Caco-2 (cell line): ENCODE data around the gene PLK5. TPM values are rescaled to one million over a fixed set of nuclear protein-coding genes. Genes with fewer than 3 reads are reported as not detected.
A peak's percentile ranks its signal among the peaks of the same experiment; 100 is the strongest.

Experiments
- BruUV-seq: library from RNA; stranded (reverse); fragments of 400-500 nt; replicated peaks from 2 replicates; lab custom pipeline; 2021; lab: Mats Ljungman, UMichigan
- CTCF ChIA-PET: fragments of 300-600 bp; sonication (Branson Sonifier 250); formaldehyde crosslinking; loops from one replicate; lab custom pipeline; 2022; ENCODE audit warnings: antibody characterized with exemption; lab: Charles Lee
- POLR2A ChIA-PET: fragments of 300-600 bp; sonication (Branson Sonifier 250); formaldehyde crosslinking; loops from one replicate; lab custom pipeline; 2022; ENCODE audit warnings: antibody characterized with exemption; lab: Charles Lee
- DNase-seq, 2 experiments: peaks; one replicate each; pipeline versions ENCODE4 v3.0.0 to v3.0.0-alpha.2; 2020 to 2022
- H3K27me3 ChIP-seq: replicated peaks from 2 replicates; pipeline ENCODE4 v1.6.0; 2011; ENCODE audit warnings: low read length; ENCODE audit not compliant: control insufficient read depth, insufficient read depth
- H3K36me3 ChIP-seq: 2 replicates; pipeline ENCODE4 v1.5.1; 2011; ENCODE audit warnings: low read length; ENCODE audit not compliant: control insufficient read depth, insufficient read depth
- H3K4me1 ChIP-seq: fragments of 250-450 bp; sonication (Bioruptor Pico); 2 replicates; pipeline ENCODE4 v1.5.1; 2020; ENCODE audit warnings: mild to moderate bottlenecking
- H3K4me3 ChIP-seq: 2 replicates; pipeline ENCODE4 v1.5.1; 2011; ENCODE audit warnings: low read depth, mild to moderate bottlenecking, control low read depth, low read length
- H3K9me3 ChIP-seq: fragments of 250-450 bp; sonication (Bioruptor Pico); 2 replicates; pipeline ENCODE4 v1.5.1; 2020; ENCODE audit warnings: mild to moderate bottlenecking, moderate library complexity
- H3K27ac Mint-ChIP-seq: one replicate; pipeline ENCODE4 v1.8.0; 2022; ENCODE audit warnings: mixed read lengths; ENCODE audit not compliant: unreplicated experiment
- H3K27me3 Mint-ChIP-seq: one replicate; pipeline ENCODE4 v1.8.0; 2022; ENCODE audit warnings: mixed read lengths; ENCODE audit not compliant: insufficient read depth, unreplicated experiment
- H3K36me3 Mint-ChIP-seq: one replicate; pipeline ENCODE4 v1.8.0; 2022; ENCODE audit warnings: mild to moderate bottlenecking, mixed read lengths; ENCODE audit not compliant: insufficient read depth, unreplicated experiment
- H3K4me1 Mint-ChIP-seq: one replicate; pipeline ENCODE4 v1.8.0; 2022; ENCODE audit warnings: low read depth, mixed read lengths; ENCODE audit not compliant: unreplicated experiment
- H3K4me3 Mint-ChIP-seq: one replicate; pipeline ENCODE4 v1.8.0; 2022; ENCODE audit warnings: mild to moderate bottlenecking, moderate library complexity, mixed read lengths; ENCODE audit not compliant: unreplicated experiment
- H3K9me3 Mint-ChIP-seq: one replicate; pipeline ENCODE4 v1.8.0; 2022; ENCODE audit warnings: mixed read lengths; ENCODE audit not compliant: unreplicated experiment
- CTCF ChIP-seq, 2 experiments: fragments of 200-600 bp in 1 of 2; IDR thresholded peaks; 1 replicate in 1 of 2; 2 replicates in 1 of 2; pipeline versions ENCODE4 v1.5.1 to v1.8.0; 2011 to 2022; ENCODE audit warnings: antibody characterized with exemption in 1 of 2, control low read depth in 1 of 2, inconsistent platforms in 1 of 2, low read depth in 1 of 2, low read length in 1 of 2, mild to moderate bottlenecking in 1 of 2, moderate library complexity in 1 of 2; ENCODE audit not compliant: insufficient read depth in 1 of 2, severe bottlenecking in 1 of 2, unreplicated experiment in 1 of 2
- intact Hi-C: fragments of 100-400 bp; cut with micrococcal nuclease; formaldehyde crosslinking; loops from one replicate; pipeline ENCODE4 v1.10.0; 2022; ENCODE audit not compliant: unreplicated experiment
- total RNA-seq: library from RNA; stranded (reverse); gene quantifications from 2 replicates; pipeline ENCODE4 v1.2.3, GENCODE V29; 2022

Gene PLK5
- total RNA-seq, 1 experiment from 2014 or later, result not detected

DNA sequence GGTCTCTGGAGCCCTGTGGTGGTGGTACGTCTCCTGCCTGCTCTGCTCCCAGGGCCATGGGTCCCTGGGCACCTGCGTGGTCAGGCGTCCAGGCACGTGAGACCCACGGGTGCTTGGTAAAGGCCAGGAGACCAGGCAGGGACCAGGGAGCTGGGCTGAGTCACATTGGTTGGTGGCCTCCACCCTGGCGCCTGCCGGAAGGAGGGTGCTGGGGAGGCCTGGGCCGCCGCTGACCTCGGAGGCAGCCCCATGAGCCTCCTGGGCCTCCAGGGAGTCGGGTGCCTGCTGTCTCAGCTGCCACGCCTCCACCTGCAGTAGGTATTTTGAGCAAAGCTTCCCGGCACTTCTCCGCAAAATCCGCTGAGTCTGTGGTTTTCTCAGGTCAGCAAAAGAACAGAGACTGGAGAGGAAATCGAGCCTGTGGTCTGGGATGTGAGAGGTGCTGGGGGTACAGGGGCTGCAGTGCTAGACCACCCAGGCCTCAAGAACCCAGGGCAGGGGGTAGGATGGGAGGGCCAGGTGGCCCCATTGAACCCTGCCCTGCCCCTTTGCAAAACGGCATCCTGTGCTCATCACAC, 3.6 kb upstream of the PLK5 start:
- DNase-seq, result peak in 1 of 2 experiments; percentile 34
- CTCF ChIA-PET, result no interaction called here

DNA sequence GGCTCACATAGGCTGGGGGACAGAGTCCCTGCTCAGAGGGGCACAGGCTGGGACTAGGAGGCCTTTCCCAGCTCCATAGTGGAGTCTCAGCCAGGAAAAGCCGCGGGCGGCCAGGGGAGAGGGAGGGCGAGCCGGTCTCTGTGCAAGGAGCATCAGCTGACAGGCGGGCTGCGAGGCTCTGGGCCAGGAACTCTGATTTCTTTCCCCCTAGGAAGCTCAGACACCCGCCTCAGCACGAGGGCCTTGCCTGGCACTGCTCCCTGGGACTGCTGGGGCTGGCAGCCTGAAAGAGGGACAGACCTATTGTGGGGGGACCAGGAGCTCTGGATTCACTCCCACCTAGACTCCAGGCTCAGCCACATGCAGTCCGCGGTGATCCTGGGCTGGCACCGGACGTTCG, 2.2 kb upstream of the PLK5 start:
- H3K9me3 Mint-ChIP-seq, result no peaks in the 10 kb centered on the region
- intact Hi-C loops, result no loop called here
- no peak for TF ChIP-seq CTCF (IDR thresholded peaks at IDR 0.05; ENCODE audit: insufficient read depth in 1 of 2, low read depth in 1 of 2, low read length in 1 of 2, severe bottlenecking in 1 of 2, unreplicated experiment in 1 of 2)
- H3K9me3 ChIP-seq, result no peaks in the 10 kb centered on the region
- peaks cover 14% of the 10 kb centered on the region for H3K27me3 Mint-ChIP-seq
- peaks cover 3% of the 10 kb centered on the region for H3K27me3 ChIP-seq
- peaks cover 6% of the 10 kb centered on the region for H3K36me3 Mint-ChIP-seq
- H3K4me1 ChIP-seq, result no peaks in the 10 kb centered on the region
- no peak overlapping the region for H3K4me3 Mint-ChIP-seq
- no peak overlapping the region for H3K4me3 ChIP-seq
- no TSS peak for BruUV-seq
- H3K36me3 ChIP-seq, result no peaks in the 10 kb centered on the region
- H3K27ac Mint-ChIP-seq, result no peak overlapping the region
- H3K4me1 Mint-ChIP-seq, result no peaks in the 10 kb centered on the region
- ChIA-PET POLR2A (interaction anchor here (0.6 kb wide), 1 partner anchor 386 kb away, joined by 5 read pairs; no protein-coding TSS in a partner anchor), CTCF (no interaction called here)
- no peak for DNase-seq

More for the DNA sequence above, 3.6 kb upstream of the PLK5 start:
- H3K27ac Mint-ChIP-seq, result no peak overlapping the region
- H3K36me3 Mint-ChIP-seq, result no peaks in the 10 kb centered on the region
- H3K9me3 ChIP-seq, result no peaks in the 10 kb centered on the region
- no peak overlapping the region for H3K4me3 Mint-ChIP-seq
- no peaks in the 10 kb centered on the region for H3K9me3 Mint-ChIP-seq
- intact Hi-C loops, result no loop called here
- peaks cover 3% of the 10 kb centered on the region for H3K27me3 ChIP-seq
- H3K27me3 Mint-ChIP-seq, result peaks cover 5% of the 10 kb centered on the region
- POLR2A ChIA-PET, result no interaction called here
- H3K4me1 Mint-ChIP-seq, result no peaks in the 10 kb centered on the region
- H3K4me3 ChIP-seq, result no peak overlapping the region
- no peaks in the 10 kb centered on the region for H3K4me1 ChIP-seq
- no TSS peak for BruUV-seq
- no peak for TF ChIP-seq CTCF (IDR thresholded peaks at IDR 0.05; ENCODE audit: insufficient read depth in 1 of 2, low read depth in 1 of 2, low read length in 1 of 2, severe bottlenecking in 1 of 2, unreplicated experiment in 1 of 2)
- no peaks in the 10 kb centered on the region for H3K36me3 ChIP-seq

GRCh38 chr19:1522061-1522460, 1.8 kb upstream of the PLK5 start:
- POLR2A ChIA-PET, result no interaction called here
- TF ChIP-seq CTCF (IDR thresholded peaks at IDR 0.05; ENCODE audit: insufficient read depth in 1 of 2, low read depth in 1 of 2, low read length in 1 of 2, severe bottlenecking in 1 of 2, unreplicated experiment in 1 of 2), result no peak
- no peaks in the 10 kb centered on the region for H3K9me3 Mint-ChIP-seq
- DNase-seq, result no peak
- H3K9me3 ChIP-seq, result no peaks in the 10 kb centered on the region
- H3K4me1 Mint-ChIP-seq, result no peaks in the 10 kb centered on the region
- BruUV-seq, result no TSS peak
- H3K27ac Mint-ChIP-seq, result no peak overlapping the region
- peaks cover 14% of the 10 kb centered on the region for H3K27me3 Mint-ChIP-seq
- no peak overlapping the region for H3K4me3 Mint-ChIP-seq
- intact Hi-C loops, result no loop called here
- no peaks in the 10 kb centered on the region for H3K36me3 ChIP-seq
- CTCF ChIA-PET, result no interaction called here
- no peaks in the 10 kb centered on the region for H3K4me1 ChIP-seq
- H3K27me3 ChIP-seq, result peaks cover 3% of the 10 kb centered on the region
- H3K36me3 Mint-ChIP-seq, result peaks cover 6% of the 10 kb centered on the region
- H3K4me3 ChIP-seq, result no peak overlapping the region
